Lower leg skin (tissue), 3 donors: Measurements from ENCODE around the gene GDPD4.

Experiments
- POLR2A ChIP-seq, 2 donors: fragments of 450-650 bp; IDR thresholded peaks; one replicate each; pipeline ENCODE4 v1.6.1; 2016 to 2017; ENCODE audit warnings: antibody characterized with exemption in 2 of 2, mild to moderate bottlenecking in 1 of 2, moderate library complexity in 1 of 2
- TF ChIP-seq, protein P1 (sequence below), 3 donors: fragments of 450-650 bp; IDR thresholded peaks; one replicate each; pipeline ENCODE4 v1.5.1; 2016; ENCODE audit warnings: antibody characterized with exemption in 3 of 3, mild to moderate bottlenecking in 3 of 3, moderate library complexity in 2 of 3

GRCh38 chr11:77324508-77324907 lies 23.0 kb upstream of the GDPD4 start:
- TF ChIP-seq, protein P1, sequence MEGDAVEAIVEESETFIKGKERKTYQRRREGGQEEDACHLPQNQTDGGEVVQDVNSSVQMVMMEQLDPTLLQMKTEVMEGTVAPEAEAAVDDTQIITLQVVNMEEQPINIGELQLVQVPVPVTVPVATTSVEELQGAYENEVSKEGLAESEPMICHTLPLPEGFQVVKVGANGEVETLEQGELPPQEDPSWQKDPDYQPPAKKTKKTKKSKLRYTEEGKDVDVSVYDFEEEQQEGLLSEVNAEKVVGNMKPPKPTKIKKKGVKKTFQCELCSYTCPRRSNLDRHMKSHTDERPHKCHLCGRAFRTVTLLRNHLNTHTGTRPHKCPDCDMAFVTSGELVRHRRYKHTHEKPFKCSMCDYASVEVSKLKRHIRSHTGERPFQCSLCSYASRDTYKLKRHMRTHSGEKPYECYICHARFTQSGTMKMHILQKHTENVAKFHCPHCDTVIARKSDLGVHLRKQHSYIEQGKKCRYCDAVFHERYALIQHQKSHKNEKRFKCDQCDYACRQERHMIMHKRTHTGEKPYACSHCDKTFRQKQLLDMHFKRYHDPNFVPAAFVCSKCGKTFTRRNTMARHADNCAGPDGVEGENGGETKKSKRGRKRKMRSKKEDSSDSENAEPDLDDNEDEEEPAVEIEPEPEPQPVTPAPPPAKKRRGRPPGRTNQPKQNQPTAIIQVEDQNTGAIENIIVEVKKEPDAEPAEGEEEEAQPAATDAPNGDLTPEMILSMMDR (IDR thresholded peaks at IDR 0.05), result no peak
- no peak for TF ChIP-seq POLR2A (IDR thresholded peaks at IDR 0.05)
